Measurements from ENCODE around the gene GOLGA6L1. TPM values are rescaled to one million over a fixed set of nuclear protein-coding genes. Genes with fewer than 3 reads are reported as not detected.
"Not testable (repeated sequence)": the region's sequence is repeated elsewhere in the genome, so short reads cannot be mapped to it uniquely, and the experiment has no call there.

Gene GOLGA6L1, protein sequence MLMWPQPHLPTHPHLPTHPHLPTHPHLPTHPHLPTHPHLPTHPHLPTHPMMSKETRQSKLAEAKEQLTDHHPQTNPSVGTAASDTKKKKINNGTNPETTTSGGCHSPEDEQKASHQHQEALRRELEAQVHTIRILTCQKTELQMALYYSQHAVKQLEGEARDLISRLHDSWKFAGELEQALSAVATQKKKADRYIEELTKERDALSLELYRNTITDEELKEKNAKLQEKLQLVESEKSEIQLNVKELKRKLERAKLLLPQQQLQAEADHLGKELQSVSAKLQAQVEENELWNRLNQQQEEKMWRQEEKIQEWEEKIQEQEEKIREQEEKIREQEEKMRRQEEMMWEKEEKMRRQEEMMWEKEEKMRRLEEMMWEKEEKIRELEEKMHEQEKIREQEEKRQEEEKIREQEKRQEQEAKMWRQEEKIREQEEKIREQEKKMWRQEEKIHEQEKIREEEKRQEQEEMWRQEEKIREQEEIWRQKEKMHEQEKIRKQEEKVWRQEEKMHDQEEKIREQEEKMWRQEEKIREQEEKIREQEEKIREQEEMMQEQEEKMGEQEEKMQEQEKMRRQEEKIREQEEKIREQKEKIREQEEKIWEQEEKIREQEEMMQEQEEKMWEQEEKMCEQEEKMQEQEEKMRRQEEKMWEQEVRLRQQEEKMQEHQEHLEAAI
- total RNA-seq (ENCODE audit: low replicate concordance) = not detected in 2 replicates

- H3F3A ChIP-seq (ENCODE audit: low read depth); H3K36me3 ChIP-seq; H3K4me1 Mint-ChIP-seq; H3K4me3 Mint-ChIP-seq; H3K4me3 ChIP-seq; H2AFZ ChIP-seq (replicated peaks); H3K9ac ChIP-seq; H3K9me3 Mint-ChIP-seq; H3K27me3 ChIP-seq; H3K27me3 Mint-ChIP-seq (ENCODE audit: insufficient read depth, low read depth); H4K20me1 ChIP-seq (ENCODE audit: low read depth); DNase-seq (ENCODE audit: low spot score); H3K27ac Mint-ChIP-seq; H3K4me1 ChIP-seq; H3K27ac ChIP-seq; H3K9me3 ChIP-seq (ENCODE audit: low read depth); H3K36me3 Mint-ChIP-seq; H3K4me2 ChIP-seq; H3K79me2 ChIP-seq (ENCODE audit: low read depth): not testable (repeated sequence)
Measured at GRCh38 chr15:23136722-23137121, at the start of gene GOLGA6L1. TSS of gene GOLGA6L1 (minus strand) at chr15:23136822. CDS start at chr15:23136731, 91 bp downstream.

- not testable (repeated sequence) for H3K9me3 ChIP-seq (ENCODE audit: low read depth); H3F3A ChIP-seq (ENCODE audit: low read depth); H3K9ac ChIP-seq; H3K4me1 ChIP-seq; H3K4me2 ChIP-seq; DNase-seq (ENCODE audit: low spot score); H3K4me1 Mint-ChIP-seq; H4K20me1 ChIP-seq (ENCODE audit: low read depth); H3K36me3 ChIP-seq; H3K36me3 Mint-ChIP-seq; H2AFZ ChIP-seq (replicated peaks); H3K27me3 Mint-ChIP-seq (ENCODE audit: insufficient read depth, low read depth); H3K27ac ChIP-seq; H3K27ac Mint-ChIP-seq; H3K79me2 ChIP-seq (ENCODE audit: low read depth); H3K9me3 Mint-ChIP-seq; H3K4me3 ChIP-seq; H3K4me3 Mint-ChIP-seq; H3K27me3 ChIP-seq
Measured at GRCh38 chr15:23181201-23181600, 44.6 kb upstream of the GOLGA6L1 start.

DNA sequence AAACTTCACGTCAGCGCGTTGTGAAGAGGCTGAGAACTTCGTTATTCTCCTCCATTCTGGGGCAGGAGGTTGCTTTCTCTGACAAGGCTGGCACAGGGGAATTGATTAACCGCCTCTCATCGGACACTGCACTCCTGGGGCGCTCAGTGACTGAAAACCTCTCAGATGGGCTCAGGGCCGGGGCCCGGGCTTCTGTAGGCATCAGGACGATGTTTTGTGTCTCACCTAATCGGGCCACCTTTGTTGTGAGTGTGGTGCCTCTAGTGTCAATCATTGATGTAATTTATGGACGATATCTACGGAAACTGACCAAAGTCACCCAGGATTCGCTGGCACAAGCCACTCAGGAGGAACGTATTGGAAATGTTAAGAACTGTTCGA, 43.9 kb upstream of the GOLGA6L1 start:
- H4K20me1 ChIP-seq (ENCODE audit: low read depth); H3K79me2 ChIP-seq (ENCODE audit: low read depth); H3K27ac ChIP-seq; H3K4me1 Mint-ChIP-seq; H3K9ac ChIP-seq; H3K9me3 Mint-ChIP-seq; H3K36me3 Mint-ChIP-seq; H3K36me3 ChIP-seq; H3K9me3 ChIP-seq (ENCODE audit: low read depth); H3F3A ChIP-seq (ENCODE audit: low read depth); H3K27ac Mint-ChIP-seq; H3K27me3 Mint-ChIP-seq (ENCODE audit: insufficient read depth, low read depth); H3K27me3 ChIP-seq; H2AFZ ChIP-seq (replicated peaks); H3K4me1 ChIP-seq; DNase-seq (ENCODE audit: low spot score): not testable (repeated sequence)
- peak overlapping the region; percentile 60 for H3K4me2 ChIP-seq
- H3K4me3 ChIP-seq = peak overlapping the region; percentile 40
- peak overlapping the region; percentile 21 for H3K4me3 Mint-ChIP-seq

GRCh38 chr15:23179768-23180546, 43.3 kb upstream of the GOLGA6L1 start:
- peak overlapping the region; percentile 21 for H3K4me3 Mint-ChIP-seq
- peak overlapping the region; percentile 40 for H3K4me3 ChIP-seq
- peak; percentile 39 for DNase-seq (ENCODE audit: low spot score)

GRCh38 chr15:23176683-23177082, 40.1 kb upstream of the GOLGA6L1 start:
- not testable (repeated sequence) for H3K9me3 ChIP-seq (ENCODE audit: low read depth); H3K4me1 ChIP-seq; H3K27me3 Mint-ChIP-seq (ENCODE audit: insufficient read depth, low read depth); H3K27ac Mint-ChIP-seq; H3K27ac ChIP-seq; H3K79me2 ChIP-seq (ENCODE audit: low read depth); DNase-seq (ENCODE audit: low spot score); H3K4me1 Mint-ChIP-seq; H3K9ac ChIP-seq; H3K36me3 Mint-ChIP-seq; H3K27me3 ChIP-seq; H4K20me1 ChIP-seq (ENCODE audit: low read depth); H3K4me3 Mint-ChIP-seq; H3K36me3 ChIP-seq; H3F3A ChIP-seq (ENCODE audit: low read depth); H3K4me3 ChIP-seq; H3K4me2 ChIP-seq; H2AFZ ChIP-seq (replicated peaks); H3K9me3 Mint-ChIP-seq

More at GRCh38 chr15:23179768-23180546, 43.3 kb upstream of the GOLGA6L1 start:
- not testable (repeated sequence) for H2AFZ ChIP-seq (replicated peaks); H3K27me3 Mint-ChIP-seq (ENCODE audit: insufficient read depth, low read depth); H3F3A ChIP-seq (ENCODE audit: low read depth); H3K9me3 ChIP-seq (ENCODE audit: low read depth); H3K36me3 ChIP-seq; H3K79me2 ChIP-seq (ENCODE audit: low read depth); H3K36me3 Mint-ChIP-seq; H3K4me1 Mint-ChIP-seq; H3K4me1 ChIP-seq; H3K27me3 ChIP-seq; H3K27ac ChIP-seq; H4K20me1 ChIP-seq (ENCODE audit: low read depth); H3K9me3 Mint-ChIP-seq; H3K27ac Mint-ChIP-seq; H3K9ac ChIP-seq
- peak overlapping the region; percentile 60 for H3K4me2 ChIP-seq

- not testable (repeated sequence) for H3K4me3 Mint-ChIP-seq; H2AFZ ChIP-seq (replicated peaks); H3K27ac Mint-ChIP-seq; H3F3A ChIP-seq (ENCODE audit: low read depth); DNase-seq (ENCODE audit: low spot score); H3K4me1 ChIP-seq; H3K4me3 ChIP-seq; H3K9me3 Mint-ChIP-seq; H3K79me2 ChIP-seq (ENCODE audit: low read depth); H3K36me3 Mint-ChIP-seq; H3K27me3 ChIP-seq; H3K27me3 Mint-ChIP-seq (ENCODE audit: insufficient read depth, low read depth); H3K4me1 Mint-ChIP-seq; H4K20me1 ChIP-seq (ENCODE audit: low read depth); H3K9ac ChIP-seq; H3K4me2 ChIP-seq; H3K27ac ChIP-seq; H3K36me3 ChIP-seq; H3K9me3 ChIP-seq (ENCODE audit: low read depth)
Measured at GRCh38 chr15:23175606-23176005, 39.0 kb upstream of the GOLGA6L1 start.

DNA sequence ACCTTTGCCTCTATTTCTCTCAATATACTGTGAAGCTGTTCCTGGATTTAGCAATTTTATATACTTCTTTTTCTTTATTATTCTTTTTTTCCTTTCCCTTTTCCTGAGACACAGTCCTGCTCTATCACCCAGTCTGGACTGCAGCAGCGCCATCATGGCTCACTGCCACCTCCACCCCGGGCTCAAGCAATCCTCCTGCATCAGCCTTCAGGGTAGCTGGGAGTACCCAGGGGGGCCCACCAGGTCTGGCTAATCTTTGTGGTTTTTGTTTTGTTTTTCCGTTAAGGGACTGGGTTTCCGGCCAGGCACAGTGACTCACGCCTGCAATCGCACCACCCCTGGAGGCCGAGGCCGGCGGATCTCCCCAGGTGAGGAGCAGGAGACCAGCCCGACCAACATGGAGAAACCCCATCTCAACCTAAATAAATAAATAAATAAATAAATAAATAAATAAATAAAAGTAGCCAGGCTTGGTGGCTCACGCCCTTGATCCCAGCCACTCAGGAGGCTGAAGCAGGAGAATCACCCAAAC, 38.1 kb upstream of the GOLGA6L1 start:
- H3K36me3 Mint-ChIP-seq = not testable (repeated sequence)

More for the DNA sequence above, 38.1 kb upstream of the GOLGA6L1 start:
- not testable (repeated sequence) for H3K79me2 ChIP-seq (ENCODE audit: low read depth); H2AFZ ChIP-seq (replicated peaks); H3K9ac ChIP-seq; H3K36me3 ChIP-seq; H3K9me3 ChIP-seq (ENCODE audit: low read depth); DNase-seq (ENCODE audit: low spot score); H3K27me3 ChIP-seq; H3K27me3 Mint-ChIP-seq (ENCODE audit: insufficient read depth, low read depth); H3K4me2 ChIP-seq; H3K4me3 ChIP-seq; H3F3A ChIP-seq (ENCODE audit: low read depth); H4K20me1 ChIP-seq (ENCODE audit: low read depth); H3K4me3 Mint-ChIP-seq; H3K4me1 Mint-ChIP-seq; H3K27ac Mint-ChIP-seq; H3K4me1 ChIP-seq; H3K27ac ChIP-seq; H3K9me3 Mint-ChIP-seq
